HCT116 (cell line): ENCODE data around the gene FAM222B. TPM values are rescaled to one million over a fixed set of nuclear protein-coding genes. Genes with fewer than 3 reads are reported as not detected.

Experiments
- ATAC-seq: fragments of 200-7000 bp; cut with Tn5 transposase; 2 replicates; pipeline ENCODE4 v1.9.1; 2020; ENCODE audit warnings: mild to moderate bottlenecking, moderate library complexity
- BruUV-seq: library from RNA; stranded (reverse); fragments of 400-500 nt; replicated peaks from 2 replicates; lab custom pipeline; 2021; lab: Mats Ljungman, UMichigan
- CTCF ChIA-PET: fragments of 300-600 bp; sonication (Branson Sonifier 250); formaldehyde crosslinking; loops from one replicate; lab custom pipeline; 2021; ENCODE audit warnings: antibody characterized with exemption; lab: Charles Lee
- POLR2A ChIA-PET: fragments of 300-600, 350-600 bp; sonication (Branson Sonifier 250); formaldehyde crosslinking; loops from one replicate; lab custom pipeline; 2021; ENCODE audit warnings: antibody characterized with exemption; lab: Charles Lee
- RAD21 ChIA-PET, 2 experiments: fragments of 300-600 bp; sonication (Branson Sonifier 250); formaldehyde crosslinking; loops; one replicate each; lab custom pipeline; 2023; ENCODE audit warnings: low total read pairs in 2 of 2; ENCODE audit not compliant: uncharacterized antibody in 2 of 2, unreplicated experiment in 2 of 2, low non-redundant PET in 1 of 2; lab: Charles Lee
- DNase-seq: peaks from one replicate; pipeline ENCODE4 v3.0.0-alpha.2; 2010; ENCODE audit warnings: low read depth, low spot score
- H2AFZ ChIP-seq: fragments of 200-600 bp; shearing (Covaris generic), sonication (generic); 2 replicates; pipeline ENCODE4 v1.6.1; 2017; ENCODE audit warnings: low read depth, mixed run types, mixed read lengths, antibody characterized with exemption, low read length; ENCODE audit not compliant: poor library complexity, severe bottlenecking
- H3K27ac ChIP-seq: 2 replicates; pipeline ENCODE4 v1.5.1; 2012; ENCODE audit warnings: low read depth, low read length
- H3K27me3 ChIP-seq: fragments of 200-600 bp; sonication (generic); 2 replicates; pipeline ENCODE4 v1.6.1; 2016; ENCODE audit warnings: mixed run types, low read length, mixed read lengths; ENCODE audit not compliant: insufficient read depth
- H3K36me3 ChIP-seq, 2 experiments: fragments of 200-500 bp in 1 of 2; fragments of 200-600 bp in 1 of 2; sonication (Bioruptor generic) in 1 of 2; sonication (generic) in 1 of 2; 2 replicates each; pipeline versions ENCODE4 v1.5.1 to v1.6.1; 2014 to 2016; ENCODE audit warnings: low read length in 2 of 2, inconsistent platforms in 1 of 2, mixed read lengths in 1 of 2, mixed run types in 1 of 2; ENCODE audit not compliant: insufficient read depth in 2 of 2, control insufficient read depth in 1 of 2
- H3K4me1 ChIP-seq, 2 experiments: fragments of 200-600 bp in 1 of 2; sonication (generic) in 1 of 2; 2 replicates each; pipeline versions ENCODE4 v1.5.1 to v1.6.1; 2012 to 2017; ENCODE audit warnings: low read length in 2 of 2, inconsistent platforms in 1 of 2, mild to moderate bottlenecking in 1 of 2, mixed read lengths in 1 of 2, mixed run types in 1 of 2, moderate library complexity in 1 of 2; ENCODE audit not compliant: insufficient read depth in 2 of 2, control insufficient read depth in 1 of 2
- H3K4me2 ChIP-seq: fragments of 200-600 bp; sonication (generic); 2 replicates; pipeline ENCODE4 v1.6.1; 2017; ENCODE audit warnings: mixed run types, low read length, mixed read lengths
- H3K4me3 ChIP-seq, 2 experiments: fragments of 200-600 bp in 1 of 2; sonication (generic) in 1 of 2; replicated peaks in 1 of 2; 2 replicates each; pipeline ENCODE4 v1.5.1; 2011 to 2016; ENCODE audit warnings: low read length in 2 of 2, control low read depth in 1 of 2, low read depth in 1 of 2, mild to moderate bottlenecking in 1 of 2, mixed read lengths in 1 of 2, mixed run types in 1 of 2
- H3K79me2 ChIP-seq: fragments of 200-600 bp; sonication (generic); 2 replicates; pipeline ENCODE4 v1.6.1; 2017; ENCODE audit warnings: mild to moderate bottlenecking, mixed run types, low read length, moderate library complexity, mixed read lengths; ENCODE audit not compliant: insufficient read depth
- H3K9ac ChIP-seq: fragments of 200-600 bp; sonication (generic); 2 replicates; pipeline ENCODE4 v1.6.1; 2016; ENCODE audit warnings: low read length, mixed read lengths
- H3K9me2 ChIP-seq: fragments of 200-600 bp; sonication (generic), shearing (Covaris generic); 2 replicates; pipeline ENCODE4 v1.6.1; 2017; ENCODE audit warnings: mixed run types, mild to moderate bottlenecking, moderate library complexity; ENCODE audit not compliant: insufficient read depth
- H3K9me3 ChIP-seq, 2 experiments: fragments of 200-500 bp in 1 of 2; fragments of 200-600 bp in 1 of 2; sonication (Bioruptor generic) in 1 of 2; sonication (generic) in 1 of 2; 2 replicates each; pipeline ENCODE4 v1.6.1; 2014 to 2017; ENCODE audit warnings: low read length in 2 of 2, mixed read lengths in 2 of 2, inconsistent platforms in 1 of 2, low read depth in 1 of 2, mild to moderate bottlenecking in 1 of 2, mixed run types in 1 of 2, moderate library complexity in 1 of 2; ENCODE audit not compliant: control insufficient read depth in 1 of 2, insufficient read depth in 1 of 2
- H4K20me1 ChIP-seq: fragments of 200-600 bp; sonication (generic), shearing (Covaris generic); 2 replicates; pipeline ENCODE4 v1.6.1; 2017; ENCODE audit warnings: mixed run types, mild to moderate bottlenecking, moderate library complexity; ENCODE audit not compliant: insufficient read depth
- CTCF ChIP-seq, 3 experiments: fragments of 200-600 bp in 1 of 3; sonication (generic) in 1 of 3; IDR thresholded peaks in 2 of 3; conservative IDR thresholded peaks in 1 of 3; 2 replicates each; pipeline ENCODE4 v1.5.1; 2012 to 2017; ENCODE audit warnings: low read depth in 2 of 3, low read length in 2 of 3, antibody characterized with exemption in 1 of 3, borderline replicate concordance in 1 of 3, control low read depth in 1 of 3, mild to moderate bottlenecking in 1 of 3, mixed read lengths in 1 of 3, mixed run types in 1 of 3, moderate library complexity in 1 of 3; ENCODE audit not compliant: insufficient read depth in 1 of 3
- ELF1 ChIP-seq: IDR thresholded peaks from 2 replicates; pipeline ENCODE4 v1.6.1; 2012; ENCODE audit warnings: low read depth, borderline replicate concordance
- EZH2phosphoT487 ChIP-seq: fragments of 200-600 bp; IDR thresholded peaks from 2 replicates; pipeline ENCODE4 v1.6.1; 2018; ENCODE audit warnings: antibody characterized with exemption, borderline replicate concordance
- POLR2AphosphoS5 ChIP-seq: IDR thresholded peaks from 2 replicates; pipeline ENCODE4 v1.6.1; 2011; ENCODE audit warnings: mild to moderate bottlenecking, low read depth, low read length, moderate library complexity
- REST ChIP-seq: IDR thresholded peaks from 2 replicates; pipeline ENCODE4 v1.6.1; 2012; ENCODE audit warnings: low read depth
- intact Hi-C: fragments of 100-400 bp; cut with micrococcal nuclease; formaldehyde crosslinking; loops from 2 replicates; pipeline ENCODE4 v1.10.0; 2022
- total RNA-seq: library from RNA; stranded (reverse); gene quantifications from one replicate; pipeline ENCODE4 v1.2.1, GENCODE V29; 2021; ENCODE audit not compliant: unreplicated experiment

FAM222B gene
- total RNA-seq, 1 experiment from 2014 or later = 22.7 TPM

- Histone ChIP-seq H2AFZ (no peak overlapping the region), H3K4me1 (peaks cover 17 to 30% of the 10 kb centered on the region in 2 experiments), H3K4me2 (no peak overlapping the region), H3K9me2 (no peaks in the 10 kb centered on the region), H4K20me1 (no peaks in the 10 kb centered on the region), H3K36me3 (no peaks in the 10 kb centered on the region), H3K9ac (no peak overlapping the region), H3K27ac (no peak overlapping the region), H3K9me3 (no peaks in the 10 kb centered on the region), H3K79me2 (no peaks in the 10 kb centered on the region), H3K27me3 (no peaks in the 10 kb centered on the region), H3K4me3 (no peak overlapping the region)
- TF ChIP-seq POLR2AphosphoS5 (no peak), CTCF (IDR thresholded peaks at IDR 0.05 in 2 of 3, conservative IDR thresholded peaks at IDR 0.05 in 1 of 3; ENCODE audit: borderline replicate concordance in 1 of 3, insufficient read depth in 1 of 3, low read depth in 2 of 3, low read length in 2 of 3) (peak in 1 of 3 experiments; percentile 32; a peak in 2 of 6 replicates)
- no peak for ATAC-seq
- POLR2A ChIA-PET = no interaction called here
- no TSS peak for BruUV-seq
- no peak for DNase-seq
- intact Hi-C loops = no loop called here
- RAD21 ChIA-PET = no interaction called here
- CTCF ChIA-PET = no interaction called here
Measured at GRCh38 chr17:28714281-28714680, 128.3 kb downstream of the FAM222B start.

- Histone ChIP-seq H3K36me3 (no peaks in the 10 kb centered on the region), H3K9ac (no peak overlapping the region)
- TF ChIP-seq EZH2phosphoT487 (no peak), ELF1 (no peak), REST (no peak)
- TF ChIP-seq, all 23 proteins: peak for 0
- no TSS peak for BruUV-seq
- DNase-seq = no peak
- Histone ChIP-seq H3K4me3 (no peak overlapping the region), H3K27me3 (no peaks in the 10 kb centered on the region), H3K79me2 (no peaks in the 10 kb centered on the region), H3K4me2 (no peak overlapping the region), H3K9me2 (no peaks in the 10 kb centered on the region), H2AFZ (no peak overlapping the region), H3K27ac (no peak overlapping the region), H3K4me1 (peaks cover 9 to 16% of the 10 kb centered on the region in 2 experiments), H4K20me1 (no peaks in the 10 kb centered on the region), H3K9me3 (no peaks in the 10 kb centered on the region)
- intact Hi-C loops = no loop called here
- ChIA-PET POLR2A (no interaction called here), RAD21 (no interaction called here), CTCF (interaction anchor here (1.5 kb wide), 1 partner anchor 404 kb away, joined by 3 read pairs; no protein-coding TSS in a partner anchor)
- no peak for ATAC-seq
Measured at GRCh38 chr17:28712705-28713415, 129.7 kb downstream of the FAM222B start.
